Head of caudate nucleus (tissue), 42 donors: Measurements from ENCODE around the gene LBHD2.
"Not testable (repeated sequence)": the region's sequence is repeated elsewhere in the genome, so short reads cannot be mapped to it uniquely, and the experiment has no call there.

ENCODE experiments used
- DNase-seq, 42 donors: peaks; one replicate each; pipeline versions ENCODE4 v3.0.0 to v3.0.0-alpha.2; 2020 to 2021; ENCODE audit warnings: mixed read lengths in 7 of 42
- intact Hi-C: fragments of 100-400 bp; cut with DNase I; formaldehyde crosslinking; loops from one replicate; pipeline ENCODE4 v1.15.0; 2022

Gene LBHD2

GRCh38 chr14:103112400-103113243 lies 28.6 kb downstream of the LBHD2 start:
- intact Hi-C loops: no loop called here
- no peak for DNase-seq

GRCh38 chr14:103113303-103113702 lies 29.3 kb downstream of the LBHD2 start:
- intact Hi-C loops: no loop called here
- no peak for DNase-seq

GRCh38 chr14:103113774-103114173 lies 29.8 kb downstream of the LBHD2 start:
- intact Hi-C loops: no loop called here
- DNase-seq: no peak

GRCh38 chr14:103115086-103115679 lies 31.2 kb downstream of the LBHD2 start:
- DNase-seq, intact Hi-C loops: not testable (repeated sequence)

- intact Hi-C loops: no loop called here
- DNase-seq: no peak
Observed at GRCh38 chr14:103115845-103116572, 32.0 kb downstream of the LBHD2 start.

GRCh38 chr14:103116636-103117035 lies 32.6 kb downstream of the LBHD2 start:
- DNase-seq: no peak
- intact Hi-C loops: no loop called here

GRCh38 chr14:103117499-103117898 lies 33.5 kb downstream of the LBHD2 start:
- intact Hi-C loops, DNase-seq: not testable (repeated sequence)

GRCh38 chr14:103118018-103118662 lies 34.1 kb downstream of the LBHD2 start:
- peak in 33 of 42 donors; percentile 27 to 84 (median 59) for DNase-seq
- intact Hi-C loops: no loop called here

GRCh38 chr14:103118663-103119404 lies 34.8 kb downstream of the LBHD2 start:
- intact Hi-C loops: no loop called here
- peak in 33 of 42 donors; percentile 19 to 78 (median 54) for DNase-seq

- DNase-seq, intact Hi-C loops: not testable (repeated sequence)
Observed at GRCh38 chr14:103119527-103119926, 35.5 kb downstream of the LBHD2 start.

GRCh38 chr14:103121121-103121845 lies 37.3 kb downstream of the LBHD2 start:
- DNase-seq: peak in 6 of 42 donors; percentile 19 to 53 (median 39)
- intact Hi-C loops: no loop called here

GRCh38 chr14:103121846-103122584 lies 38.0 kb downstream of the LBHD2 start:
- peak in 9 of 42 donors; percentile 23 to 58 (median 36) for DNase-seq
- intact Hi-C loops: no loop called here

GRCh38 chr14:103122585-103122946 lies 38.6 kb downstream of the LBHD2 start:
- DNase-seq: no peak
- intact Hi-C loops: no loop called here

GRCh38 chr14:103122947-103123633 lies 39.1 kb downstream of the LBHD2 start, which contains the start of gene TNFAIP2:
Gene TNFAIP2, plus strand, starts transcription at chr14:103123461. Its CDS starts 2,997 bp downstream, at chr14:103126458.
- peak in 6 of 42 donors; percentile 20 to 45 (median 33) for DNase-seq
- intact Hi-C loops: no loop called here

- DNase-seq: no peak
- intact Hi-C loops: no loop called here
Observed at GRCh38 chr14:103123634-103124500, 39.9 kb downstream of the LBHD2 start.
